GM19467 (cell line): ENCODE measurements around the gene TOP3A.
"Not testable (repeated sequence)": the region's sequence is repeated elsewhere in the genome, so short reads cannot be mapped to it uniquely, and the experiment has no call there.

ENCODE experiments used
- ATAC-seq: cut with Tn5 transposase; IDR thresholded peaks from one replicate; pipeline ENCODE4 v1.9.1; 2021; ENCODE audit warnings: mild to moderate bottlenecking, moderate library complexity; ENCODE audit not compliant: unreplicated experiment

The TOP3A gene

DNA sequence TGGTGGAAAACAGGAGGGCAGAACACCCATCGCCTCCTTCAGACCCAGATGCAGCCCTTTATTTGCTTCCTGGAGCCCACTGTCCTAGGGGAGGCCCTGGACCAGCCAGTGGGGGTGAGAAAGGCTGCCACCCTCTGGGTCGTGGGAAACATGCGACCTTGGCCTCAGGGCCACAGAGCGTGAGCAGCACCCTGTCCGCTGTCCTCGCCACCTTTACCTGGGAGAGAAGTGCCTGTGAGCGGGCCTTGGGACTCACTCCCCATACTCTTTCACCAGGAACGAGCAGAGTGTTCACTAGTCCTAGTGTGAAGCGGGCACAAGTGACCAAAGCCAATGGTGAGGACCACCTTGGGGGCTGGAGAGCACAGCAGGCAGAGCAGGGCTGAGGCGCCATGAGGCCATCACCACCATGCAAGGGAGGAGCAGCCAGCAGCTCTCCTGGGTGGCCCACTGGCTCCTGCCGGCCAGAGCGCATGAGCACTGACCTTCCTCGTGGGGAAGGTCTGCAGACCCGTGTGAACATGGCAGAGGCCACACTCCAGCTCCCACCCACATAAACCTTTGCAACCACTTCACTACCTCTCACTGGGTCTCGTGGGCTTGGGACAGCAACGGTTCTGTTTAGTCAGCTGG lies 8.8 kb upstream of the TOP3A start:
- no peak for ATAC-seq

DNA sequence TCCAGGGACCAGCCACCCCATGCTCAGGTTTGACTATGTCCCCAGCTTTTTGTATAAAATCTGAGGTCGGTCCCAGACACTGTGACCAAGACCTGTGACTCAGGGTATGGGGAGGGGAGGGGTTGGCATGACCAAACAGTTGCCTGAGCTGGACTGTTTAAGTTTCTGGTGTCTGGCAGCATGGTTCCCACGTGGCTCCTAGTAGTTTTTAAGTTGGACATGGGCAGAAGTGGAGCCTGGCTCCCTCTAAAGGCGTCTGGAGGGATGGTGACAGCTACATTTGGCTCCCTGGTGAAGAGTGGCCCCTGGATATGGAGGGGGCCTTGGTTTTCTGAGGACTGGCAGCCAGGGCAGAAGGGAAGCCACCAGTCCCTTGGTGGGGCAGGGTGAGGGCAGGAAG lies 8.2 kb upstream of the TOP3A start:
- ATAC-seq: no peak

DNA sequence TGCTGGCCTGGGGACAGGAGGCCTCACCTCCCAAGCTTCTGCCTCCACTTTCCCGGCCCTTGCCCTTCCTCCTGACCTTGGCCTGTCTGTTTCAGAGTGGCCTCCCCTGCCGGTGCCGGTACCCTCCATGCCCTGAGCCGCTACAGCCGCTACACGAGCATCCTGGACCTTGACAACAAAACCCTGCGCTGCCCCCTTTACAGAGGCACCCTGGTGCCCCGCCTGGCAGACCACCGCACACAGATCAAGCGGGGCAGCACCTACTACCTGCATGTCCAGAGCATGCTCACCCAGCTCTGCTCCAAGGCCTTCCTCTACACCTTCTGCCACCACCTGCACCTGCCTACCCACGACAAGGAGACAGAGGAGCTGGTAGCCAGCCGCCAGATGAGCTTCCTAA lies 7.7 kb upstream of the TOP3A start:
- no peak for ATAC-seq

DNA sequence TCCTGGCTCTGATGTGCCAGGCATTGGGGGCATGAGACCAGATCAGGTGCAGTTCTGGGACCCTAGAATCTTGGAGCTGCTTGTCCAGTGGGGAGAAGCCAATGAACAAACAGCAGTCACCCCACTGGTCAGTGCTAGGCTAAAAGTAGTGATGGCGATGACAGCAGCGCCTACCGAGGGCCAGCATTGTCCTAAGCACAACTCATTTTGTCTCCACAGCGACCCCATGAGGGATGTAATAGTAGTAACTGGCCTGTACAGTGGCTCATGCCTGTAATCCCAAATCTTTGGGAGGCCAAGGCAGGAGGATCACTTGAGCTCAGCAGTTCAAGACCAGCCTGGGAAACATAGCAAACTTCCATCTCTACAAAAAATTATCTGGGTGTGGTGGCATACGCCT lies 6.5 kb upstream of the TOP3A start:
- no peak for ATAC-seq

DNA sequence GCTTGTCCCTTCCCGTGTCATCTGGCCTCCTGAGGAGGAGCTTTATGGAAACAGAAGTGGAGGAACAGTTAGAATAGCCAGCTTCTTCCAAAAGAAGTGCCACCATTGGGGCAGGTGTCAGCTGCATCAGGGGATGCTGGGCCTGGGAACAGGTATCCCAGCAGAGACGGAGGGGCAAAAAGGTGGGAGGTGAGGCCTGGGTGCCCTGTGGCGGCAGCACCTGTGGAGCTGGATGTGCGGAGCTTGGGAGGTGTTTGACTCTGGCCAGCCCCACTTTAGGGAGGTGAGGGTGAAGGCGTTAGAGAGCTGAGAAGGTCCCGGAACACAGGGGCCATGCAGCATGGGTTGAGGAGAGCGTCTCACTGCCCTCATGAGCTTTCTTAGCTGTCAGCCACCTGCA lies 5.5 kb upstream of the TOP3A start:
- no peak for ATAC-seq

DNA sequence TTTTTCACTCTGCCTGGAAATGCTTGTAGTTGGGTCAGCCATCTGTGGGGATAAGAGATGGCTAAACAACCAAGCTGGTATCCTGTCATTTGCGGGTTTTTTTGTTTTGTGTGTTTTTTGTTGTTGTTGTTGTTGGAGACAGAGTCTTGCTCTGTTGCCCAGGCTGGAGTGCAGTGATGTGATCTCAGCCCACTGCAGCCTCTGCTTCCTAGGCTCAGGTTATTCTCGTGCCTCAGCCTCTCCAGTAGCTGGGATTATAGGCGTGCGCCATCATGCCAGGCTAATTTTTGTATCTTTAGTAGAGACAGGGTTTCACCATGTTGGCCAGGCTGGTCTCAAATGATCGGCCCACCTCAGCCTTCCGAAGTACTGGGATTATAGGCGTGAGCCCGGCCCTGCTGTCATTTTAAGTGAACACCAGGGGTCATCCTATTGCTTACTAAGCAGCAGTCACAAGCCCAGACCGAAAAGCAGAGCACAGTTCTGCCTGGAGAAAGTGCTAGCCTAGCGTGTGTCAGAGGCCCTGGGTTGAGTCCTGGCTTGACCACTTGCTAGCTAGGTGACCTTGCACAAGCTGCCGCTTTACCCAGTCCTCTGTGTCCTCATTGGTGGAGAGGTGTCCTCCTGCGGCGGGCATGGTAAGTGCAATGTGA lies 4.9 kb upstream of the TOP3A start:
- ATAC-seq: no peak

DNA sequence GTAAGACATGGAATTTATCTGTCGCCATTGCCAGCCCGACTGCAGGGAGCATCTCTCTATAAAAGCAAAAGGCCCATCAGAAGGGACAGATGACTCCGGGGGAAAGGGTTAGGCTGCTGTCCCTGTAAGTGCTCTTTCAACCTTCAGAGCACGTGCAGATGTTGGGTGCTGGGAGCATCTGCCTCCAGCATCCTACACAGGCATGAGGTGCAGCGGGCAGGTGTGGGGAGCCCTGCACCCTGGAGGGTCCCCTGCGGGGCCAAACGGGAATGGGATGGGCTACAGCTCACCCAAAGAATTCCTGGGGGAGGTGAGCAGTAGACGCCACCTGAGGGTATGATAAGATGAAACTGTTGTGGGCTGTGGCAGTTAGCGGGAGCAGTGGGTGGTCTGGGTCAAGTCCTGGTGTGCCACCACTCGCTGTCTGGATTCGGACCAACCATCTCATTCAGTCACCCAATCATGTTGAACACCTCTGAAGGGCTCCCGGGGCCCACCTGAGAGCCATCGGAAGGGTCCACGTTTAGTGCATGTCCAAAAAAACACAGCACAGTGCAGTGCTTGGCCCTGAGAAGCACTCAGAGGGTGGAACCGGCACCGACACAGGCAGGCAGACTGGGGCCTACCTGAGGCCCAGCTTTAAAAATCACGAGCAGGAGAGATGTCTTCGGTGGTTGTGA lies 4.1 kb upstream of the TOP3A start:
- ATAC-seq: no peak

DNA sequence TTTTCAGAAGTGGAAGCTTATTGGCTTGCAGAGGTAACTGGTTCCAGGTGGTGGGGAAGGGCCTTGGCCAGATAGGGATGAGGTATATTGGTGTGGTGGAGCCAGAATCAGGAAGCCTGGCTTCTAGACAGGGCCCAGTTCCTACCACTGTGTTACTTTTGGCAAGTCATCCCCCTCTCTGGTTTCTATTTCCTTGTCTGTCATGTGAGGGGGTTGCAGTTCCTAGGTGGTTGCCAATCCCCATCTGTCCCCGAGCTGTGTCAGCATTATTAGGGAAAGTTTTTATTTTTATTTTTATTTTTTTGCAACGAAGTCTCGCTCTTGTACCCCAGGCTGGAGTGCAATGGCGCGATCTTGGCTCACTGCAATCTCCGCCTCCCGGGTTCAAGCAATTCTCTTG lies 3.3 kb upstream of the TOP3A start:
- no peak for ATAC-seq

DNA sequence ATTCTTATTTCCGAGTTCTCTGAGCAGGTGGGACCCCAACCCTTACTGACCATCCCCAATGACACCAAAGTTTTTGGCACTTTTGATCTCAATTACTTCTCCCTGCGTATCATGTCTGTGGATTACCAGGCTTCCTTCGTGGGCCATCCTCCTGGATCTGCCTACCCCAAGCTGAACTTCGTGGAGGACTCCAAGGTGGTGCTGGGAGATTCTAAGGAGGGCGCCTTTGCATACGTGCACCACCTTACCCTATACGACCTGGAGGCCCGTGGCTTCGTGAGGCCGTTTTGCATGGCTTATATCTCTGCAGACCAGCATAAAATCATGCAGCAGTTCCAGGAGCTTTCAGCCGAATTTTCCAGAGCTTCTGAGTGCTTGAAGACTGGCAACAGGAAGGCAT lies 1.2 kb upstream of the TOP3A start:
- ATAC-seq: no peak

DNA sequence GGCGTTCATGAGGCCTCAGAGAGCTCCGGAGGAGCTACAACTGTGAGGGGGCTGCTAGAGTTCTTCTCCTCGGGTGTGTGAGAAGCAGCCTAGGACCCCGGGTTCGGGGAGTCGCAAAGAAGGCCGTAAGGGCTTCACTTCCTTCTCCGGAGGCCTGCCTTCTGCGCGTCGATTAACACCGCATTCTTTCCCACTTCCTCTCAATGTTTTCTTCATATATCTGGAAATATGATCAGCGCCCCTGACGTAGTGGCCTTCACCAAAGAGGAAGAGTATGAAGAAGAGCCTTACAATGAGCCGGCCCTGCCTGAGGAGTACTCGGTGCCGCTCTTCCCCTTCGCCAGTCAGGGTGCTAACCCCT lies 748 bp upstream of the TOP3A start:
- ATAC-seq: no peak

DNA sequence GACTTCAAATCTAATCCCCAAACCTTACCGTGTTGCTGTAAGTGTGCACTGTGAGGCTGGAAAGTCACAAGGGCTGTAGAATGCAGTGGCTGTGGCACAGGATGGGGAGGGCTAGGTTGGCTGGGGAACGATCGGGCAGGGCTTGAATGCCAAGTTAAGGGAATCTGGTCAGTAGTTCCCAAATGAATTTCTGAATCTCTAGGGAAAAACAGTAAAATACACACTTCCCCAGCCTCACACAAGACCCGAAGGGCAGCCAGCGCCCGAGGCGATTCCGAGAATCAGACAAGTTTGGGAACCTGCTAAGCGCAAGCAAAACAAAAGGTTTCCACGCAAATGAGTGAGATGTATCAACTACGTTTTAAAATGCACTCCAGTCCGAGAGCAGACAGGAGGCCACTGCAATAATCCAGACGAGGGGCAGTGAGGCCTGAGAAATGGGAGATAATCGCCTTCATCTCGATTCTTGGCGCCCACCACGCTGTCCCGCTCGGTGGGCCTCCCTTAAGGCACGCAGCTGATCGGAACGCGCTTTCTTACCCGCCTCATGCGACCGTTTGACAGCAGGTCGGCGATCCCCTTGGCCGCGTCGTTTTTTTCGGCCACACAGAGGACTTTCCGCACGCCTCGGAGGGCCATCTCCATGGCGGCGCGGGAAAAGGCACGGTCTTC lies 599 bp downstream of the TOP3A start:
- peak; percentile 6 for ATAC-seq

DNA sequence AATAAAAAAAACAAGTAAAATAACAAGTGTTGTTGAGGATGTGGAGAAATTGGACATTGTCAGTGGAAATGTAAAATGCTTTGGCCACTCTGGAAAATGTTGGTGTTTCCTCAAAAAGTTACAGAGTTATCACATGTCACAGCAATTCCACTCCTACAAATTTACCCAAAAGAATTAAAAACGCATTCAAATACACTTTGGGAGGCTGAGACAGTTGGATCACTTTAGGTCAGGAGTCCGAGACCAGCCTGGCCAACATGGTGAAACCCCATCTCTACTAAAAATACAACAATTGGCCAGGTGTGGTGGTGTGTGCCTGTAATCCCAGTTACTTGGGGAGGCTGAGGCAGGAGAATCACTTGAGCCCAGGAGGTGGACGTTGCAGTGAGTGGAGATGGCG lies 5.6 kb downstream of the TOP3A start:
- ATAC-seq: no peak

DNA sequence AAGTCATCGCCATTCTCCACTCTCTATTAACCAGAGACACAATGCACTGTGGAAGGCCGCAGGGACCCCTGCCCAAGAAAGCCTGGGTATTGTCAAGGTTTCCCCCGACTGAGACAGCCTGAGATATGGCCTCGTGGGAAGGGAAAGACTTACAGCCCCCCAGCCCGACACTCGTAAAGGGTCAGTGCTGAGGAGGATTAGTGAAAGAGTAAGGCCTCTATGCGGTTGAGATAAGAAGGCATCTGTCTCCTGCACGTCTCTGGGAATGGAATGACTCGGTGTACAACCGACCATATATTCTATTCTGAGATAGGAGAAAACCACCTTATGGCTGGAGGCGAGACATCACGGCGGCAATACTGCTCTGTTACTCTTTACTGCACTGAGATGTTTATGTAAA lies 11.6 kb downstream of the TOP3A start:
- not testable (repeated sequence) for ATAC-seq

DNA sequence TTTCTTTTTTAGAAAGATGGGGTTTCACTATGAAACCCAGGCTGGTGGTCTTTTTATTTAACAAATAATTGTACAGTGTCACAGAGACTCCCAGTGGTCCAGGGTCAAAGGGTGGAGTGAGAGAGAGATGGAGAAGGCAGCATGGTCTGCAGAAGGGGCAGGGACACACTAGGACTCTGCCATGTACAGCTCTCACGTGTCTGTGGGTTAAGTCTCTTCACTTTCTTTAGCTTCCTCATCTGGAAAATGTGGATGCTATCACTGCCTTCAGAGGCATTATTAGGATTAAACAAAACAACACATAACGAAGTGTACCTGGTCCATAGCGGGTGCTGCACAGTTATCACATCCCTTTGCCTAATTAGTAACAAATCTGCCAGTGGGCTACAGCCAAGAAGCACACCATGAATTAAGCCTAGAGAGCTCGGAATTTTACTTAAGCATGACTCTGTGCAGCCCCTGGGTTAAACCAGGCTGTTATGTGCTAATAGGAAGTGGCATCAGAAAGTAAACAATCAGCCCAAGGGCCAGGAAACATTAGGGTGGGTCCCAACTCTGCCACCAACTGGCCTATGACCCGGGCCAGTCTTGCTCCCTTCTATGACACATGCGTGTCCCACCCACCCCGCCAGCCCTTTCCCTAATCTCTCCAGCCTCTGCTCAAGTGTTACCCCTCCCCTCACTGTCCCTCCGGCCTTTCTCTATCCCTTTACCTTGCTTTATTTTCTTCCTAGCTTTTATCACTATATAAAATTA lies 13.9 kb downstream of the TOP3A start:
- ATAC-seq: no peak

DNA sequence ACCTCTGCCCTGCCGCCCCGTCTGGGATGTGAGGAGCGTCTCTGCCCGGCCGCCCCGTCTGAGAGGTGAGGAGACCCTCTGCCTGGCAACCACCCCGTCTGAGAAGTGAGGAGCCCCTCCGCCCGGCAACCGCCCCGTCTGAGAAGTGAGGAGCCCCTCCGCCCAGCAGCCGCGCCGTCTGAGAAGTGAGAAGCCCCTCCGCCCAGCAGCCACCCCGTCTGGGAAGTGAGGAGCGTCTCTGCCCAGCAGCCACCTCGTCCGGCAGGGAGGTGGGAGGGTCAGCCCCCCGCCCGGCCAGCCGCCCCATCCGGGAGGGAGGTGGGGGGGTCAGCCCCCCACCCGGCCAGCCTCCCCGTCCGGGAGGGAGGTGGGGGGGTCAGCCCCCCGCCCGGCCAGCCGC lies 16.7 kb downstream of the TOP3A start:
- ATAC-seq: not testable (repeated sequence)

DNA sequence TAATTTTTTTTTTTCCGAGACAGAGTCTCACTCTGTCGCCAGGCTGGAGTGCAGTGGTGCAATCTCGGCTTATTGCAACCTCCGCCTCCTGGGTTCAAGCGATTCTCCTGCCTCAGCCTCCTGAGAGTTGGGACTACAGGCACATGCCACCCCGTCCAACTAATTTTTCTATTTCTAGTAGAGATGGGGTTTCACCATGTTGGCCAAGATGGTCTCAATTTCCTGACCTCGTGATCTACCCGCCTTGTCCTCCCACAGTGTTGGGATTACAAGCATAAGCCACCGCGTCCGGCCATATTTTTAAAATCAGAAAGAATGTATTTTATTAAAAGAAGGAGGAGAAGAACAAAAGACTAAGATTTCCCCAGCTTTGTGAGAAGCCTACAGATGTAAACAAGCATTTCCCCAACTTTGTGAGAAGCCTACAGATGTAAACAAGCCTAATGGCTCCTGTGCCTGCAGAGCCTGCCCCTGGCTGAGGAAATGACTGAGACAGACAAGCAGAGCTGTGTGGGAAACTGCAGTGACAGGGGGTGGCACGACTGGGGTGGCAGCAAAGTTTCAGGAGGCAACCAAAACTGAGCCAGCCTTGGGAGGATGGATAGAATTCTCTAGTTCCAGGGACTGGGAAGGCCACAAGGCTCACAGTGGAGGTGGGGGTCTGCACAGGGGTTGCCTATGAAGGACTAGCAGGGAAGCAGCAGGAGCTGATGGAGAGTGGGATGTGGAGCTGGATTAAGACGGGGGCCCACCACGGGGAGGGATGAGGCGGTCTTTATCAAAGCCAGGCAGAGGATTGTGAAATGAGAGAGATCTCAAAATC lies 22.9 kb downstream of the TOP3A start:
- ATAC-seq: no peak

DNA sequence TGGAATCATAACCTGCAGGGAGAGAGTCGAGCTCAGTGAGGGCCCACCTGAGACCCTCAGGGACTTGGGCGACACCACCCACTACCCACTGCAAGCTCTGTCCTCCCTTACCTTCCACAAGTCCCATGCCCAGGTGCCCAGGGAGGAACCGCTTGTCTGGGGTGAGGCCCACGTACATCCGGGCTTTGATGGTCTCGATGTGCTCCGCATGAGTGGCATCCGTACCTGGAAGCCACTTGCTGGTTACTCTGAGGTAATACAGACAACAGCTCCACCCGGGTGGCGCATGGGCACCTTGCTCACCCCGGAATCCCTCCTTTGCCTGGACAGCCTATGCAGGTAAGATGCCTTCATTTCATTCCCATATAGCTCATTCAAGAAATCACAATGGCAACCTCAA lies 29.5 kb downstream of the TOP3A start:
- no peak for ATAC-seq

DNA sequence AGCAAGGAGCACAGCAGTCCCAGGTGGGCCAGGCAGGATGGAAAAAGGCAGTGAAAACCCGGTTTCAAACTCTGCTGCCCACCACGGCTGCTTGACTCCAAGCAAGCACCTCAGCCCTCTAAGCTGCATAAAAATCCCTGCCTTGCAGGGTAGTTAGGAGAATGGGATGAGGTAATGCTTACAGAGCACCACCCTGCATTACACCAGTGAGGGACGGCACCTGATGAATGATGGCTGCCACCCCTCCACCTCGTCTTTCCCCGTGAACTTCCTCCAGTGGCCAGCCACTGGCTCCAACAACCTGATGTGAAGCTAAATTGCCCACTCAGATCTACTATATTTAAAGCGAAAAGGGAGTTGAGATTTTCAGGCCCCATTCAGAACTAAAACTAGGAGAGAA lies 33.0 kb downstream of the TOP3A start:
- ATAC-seq: no peak

DNA sequence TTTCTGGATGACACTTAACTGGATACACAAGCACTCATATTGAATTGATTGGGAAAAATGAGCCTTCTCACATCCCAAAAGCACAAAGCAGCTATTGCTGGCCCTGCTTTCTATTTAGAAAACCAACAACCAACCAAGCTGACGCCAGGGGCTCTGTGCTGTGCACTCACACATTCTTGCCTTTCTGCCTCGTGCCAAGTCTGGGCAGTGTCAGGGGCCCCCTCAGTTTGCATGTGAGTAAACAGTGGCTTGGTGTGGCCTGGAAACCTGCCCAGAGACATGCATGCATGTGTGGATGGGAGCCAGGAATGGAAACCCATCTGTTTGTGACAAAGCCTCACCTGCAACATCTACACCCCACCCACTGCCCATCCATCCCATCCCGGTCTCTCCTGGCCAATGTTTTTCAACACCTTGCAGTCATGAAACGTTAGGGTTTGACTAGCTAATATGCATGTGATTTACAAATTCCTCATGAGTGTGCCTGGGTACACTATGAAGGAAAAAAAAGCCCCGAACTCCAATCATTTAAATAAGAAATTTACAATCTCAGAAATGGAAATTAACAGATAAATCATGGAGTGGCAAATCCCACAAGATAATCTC lies 33.9 kb downstream of the TOP3A start:
- no peak for ATAC-seq

DNA sequence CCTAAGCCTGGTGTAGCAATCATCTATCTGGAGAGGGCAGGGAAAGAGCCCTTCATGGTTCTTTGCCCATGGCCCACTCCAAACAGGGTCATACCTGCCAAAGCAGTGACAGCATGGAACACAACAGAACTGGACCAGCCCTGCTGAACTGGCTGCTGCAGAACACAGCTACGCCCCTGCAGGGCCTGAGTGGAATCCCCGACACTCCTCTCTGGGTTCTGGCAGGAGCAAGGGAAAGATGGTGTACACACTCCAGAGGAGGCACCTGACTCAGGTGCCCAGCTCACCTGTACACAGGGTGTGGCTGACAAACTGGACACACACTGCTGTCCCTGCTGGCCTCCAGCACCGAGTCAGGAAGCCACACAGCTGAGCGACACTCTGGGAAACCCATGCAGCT lies 34.5 kb downstream of the TOP3A start:
- ATAC-seq: no peak
